Karpas-422 (cell line): ENCODE results near the gene TMEM106C. TPM values are rescaled to one million over a fixed set of nuclear protein-coding genes. Genes with fewer than 3 reads are reported as not detected.

Source experiments
- DNase-seq: peaks from one replicate; pipeline ENCODE4 v3.0.0-alpha.2; 2015
- H2AFZ ChIP-seq: fragments of 200-600 bp; sonication (generic); 2 replicates; pipeline ENCODE4 v1.6.1; 2014; ENCODE audit warnings: antibody characterized with exemption, low read length, mixed read lengths
- H3K27ac ChIP-seq: fragments of 200-600 bp; sonication (generic); 2 replicates; pipeline ENCODE4 v1.5.1; 2014; ENCODE audit warnings: mild to moderate bottlenecking, low read length, moderate library complexity
- H3K27me3 ChIP-seq: fragments of 200-600 bp; sonication (generic); 2 replicates; pipeline ENCODE4 v1.6.1; 2014; ENCODE audit warnings: low read length, mixed read lengths
- H3K36me3 ChIP-seq: fragments of 200-600 bp; sonication (generic); 2 replicates; pipeline ENCODE4 v1.6.1; 2014; ENCODE audit warnings: low read length, mixed read lengths; ENCODE audit not compliant: insufficient read depth
- H3K4me1 ChIP-seq: fragments of 200-600 bp; sonication (generic); 2 replicates; pipeline ENCODE4 v1.6.1; 2014; ENCODE audit warnings: mild to moderate bottlenecking, low read length, mixed read lengths
- H3K4me2 ChIP-seq: fragments of 200-600 bp; sonication (generic); 2 replicates; pipeline ENCODE4 v1.6.1; 2014; ENCODE audit warnings: low read length, low read depth, mild to moderate bottlenecking; ENCODE audit not compliant: poor library complexity, severe bottlenecking
- H3K4me3 ChIP-seq: fragments of 200-600 bp; sonication (generic); 2 replicates; pipeline ENCODE4 v1.5.1; 2014; ENCODE audit warnings: mild to moderate bottlenecking, antibody characterized with exemption, low read length, mixed read lengths
- H3K79me2 ChIP-seq: fragments of 200-600 bp; sonication (generic); 2 replicates; pipeline ENCODE4 v1.6.1; 2014; ENCODE audit warnings: mild to moderate bottlenecking, low read length, mixed read lengths
- H3K9ac ChIP-seq: fragments of 200-600 bp; sonication (generic); 2 replicates; pipeline ENCODE4 v1.6.0; 2014; ENCODE audit warnings: low read length
- H3K9me2 ChIP-seq: fragments of 200-600 bp; sonication (generic), shearing (Covaris generic); replicated peaks from 2 replicates; pipeline ENCODE4 v1.6.0; 2014; ENCODE audit warnings: mild to moderate bottlenecking, low read length, moderate library complexity; ENCODE audit not compliant: insufficient read depth
- H3K9me3 ChIP-seq: fragments of 300-700, 200-600 bp; sonication (generic); 2 replicates; pipeline ENCODE4 v1.6.1; 2014; ENCODE audit warnings: low read length, mixed read lengths
- H4K20me1 ChIP-seq: fragments of 200-600 bp; sonication (generic); 2 replicates; pipeline ENCODE4 v1.6.1; 2014; ENCODE audit warnings: mild to moderate bottlenecking, antibody characterized with exemption, low read length, low read depth; ENCODE audit not compliant: insufficient read depth
- total RNA-seq: library from RNA; depleted of rRNA; stranded (reverse); fragments of >200 nt; shearing (Covaris generic); gene quantifications from 2 replicates; pipeline ENCODE4 v1.2.3, GENCODE V29; 2014; ENCODE audit warnings: low replicate concordance

TMEM106C gene
- total RNA-seq, 1 experiment from 2014 or later: 127 TPM

DNA sequence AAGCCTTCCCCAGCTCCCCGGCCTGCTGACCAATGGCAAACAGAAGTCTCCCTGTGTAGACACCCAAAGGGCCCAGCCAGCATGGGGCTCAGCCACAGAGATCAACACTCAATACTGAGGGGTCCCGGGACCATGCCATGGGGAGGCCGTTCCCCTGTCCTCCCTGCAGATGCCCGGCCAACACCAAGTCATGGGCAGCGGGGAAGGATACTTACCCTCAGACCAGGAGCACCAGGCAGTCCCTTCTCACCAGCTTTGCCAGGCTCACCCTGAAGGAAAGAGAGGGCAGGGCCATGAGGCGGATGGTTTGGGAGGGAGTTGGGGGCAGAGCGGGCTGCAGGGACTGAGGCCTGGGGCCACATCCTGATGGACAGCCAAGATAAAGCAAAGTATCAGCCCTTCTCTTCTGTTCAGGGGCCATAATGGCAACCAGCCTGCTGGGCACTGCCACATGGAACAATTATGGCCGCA is 21.0 kb downstream of the TMEM106C start:
- H3K4me1 ChIP-seq: peaks cover 13% of the 10 kb centered on the region
- no peaks in the 10 kb centered on the region for H3K27me3 ChIP-seq
- H3K36me3 ChIP-seq: no peaks in the 10 kb centered on the region
- no peak overlapping the region for H2AFZ ChIP-seq
- H3K27ac ChIP-seq: no peak overlapping the region
- H3K9ac ChIP-seq: no peak overlapping the region
- no peak overlapping the region for H3K4me2 ChIP-seq
- no peak overlapping the region for H3K4me3 ChIP-seq
- H3K9me2 ChIP-seq: no peaks in the 10 kb centered on the region
- no peaks in the 10 kb centered on the region for H3K79me2 ChIP-seq
- DNase-seq: no peak
- no peaks in the 10 kb centered on the region for H3K9me3 ChIP-seq
- no peaks in the 10 kb centered on the region for H4K20me1 ChIP-seq

DNA sequence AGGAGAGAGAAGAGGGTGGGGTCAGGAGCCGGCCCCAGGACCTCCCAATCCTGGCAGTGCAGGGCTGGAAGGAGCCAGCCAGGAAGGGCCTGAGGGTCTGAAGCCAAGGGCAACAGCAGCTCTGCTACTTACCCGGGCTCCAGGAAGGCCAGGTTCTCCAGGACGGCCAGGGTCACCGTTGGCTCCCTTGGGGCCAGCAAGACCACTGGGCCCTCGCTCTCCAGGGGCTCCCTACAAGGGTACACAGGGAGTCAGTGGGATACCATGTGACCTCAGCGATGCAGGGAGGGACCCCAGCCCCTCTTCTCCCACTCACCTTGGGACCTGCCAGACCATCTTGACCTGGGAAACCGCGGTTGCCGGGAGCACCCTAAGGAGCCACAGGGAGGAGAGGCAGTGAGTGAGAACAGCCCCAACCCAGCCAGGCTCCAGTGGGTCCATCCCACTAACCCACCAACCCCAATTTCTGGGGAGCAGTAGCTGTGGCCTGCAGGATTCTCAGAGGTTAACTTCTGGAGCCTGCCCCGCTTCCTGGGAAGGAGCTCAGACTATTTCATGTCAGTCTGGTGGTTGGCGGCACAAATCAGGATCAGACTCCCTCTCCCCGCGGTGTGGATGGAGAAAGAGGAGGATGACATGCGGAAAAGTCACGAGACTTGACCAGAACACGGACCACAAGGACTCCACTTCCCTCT is 22.3 kb downstream of the TMEM106C start:
- no peak overlapping the region for H3K4me2 ChIP-seq
- no peak overlapping the region for H3K9ac ChIP-seq
- no peaks in the 10 kb centered on the region for H3K27me3 ChIP-seq
- H4K20me1 ChIP-seq: no peaks in the 10 kb centered on the region
- DNase-seq: no peak
- no peak overlapping the region for H3K27ac ChIP-seq
- no peaks in the 10 kb centered on the region for H3K9me2 ChIP-seq
- H3K9me3 ChIP-seq: no peaks in the 10 kb centered on the region
- H3K4me3 ChIP-seq: no peak overlapping the region
- peaks cover 25% of the 10 kb centered on the region for H3K4me1 ChIP-seq
- H2AFZ ChIP-seq: no peak overlapping the region
- no peaks in the 10 kb centered on the region for H3K79me2 ChIP-seq
- H3K36me3 ChIP-seq: no peaks in the 10 kb centered on the region

DNA sequence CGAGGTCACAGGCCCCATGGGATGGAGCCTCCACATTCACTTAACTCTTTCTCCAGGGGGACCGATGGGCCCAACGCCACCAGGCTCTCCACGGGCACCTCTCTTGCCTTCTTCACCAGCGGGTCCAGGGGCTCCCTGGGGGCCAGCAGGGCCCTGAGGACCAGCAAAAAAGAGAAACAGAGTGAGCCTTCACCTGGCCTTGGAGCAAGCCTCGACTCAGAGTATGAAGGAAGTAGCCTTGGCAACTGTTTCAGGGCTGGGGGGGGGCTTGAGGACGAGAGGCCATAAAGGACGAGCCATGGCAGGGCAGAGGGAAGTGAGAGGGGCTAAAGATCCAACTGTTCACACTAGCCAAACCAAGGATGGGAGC is 22.9 kb downstream of the TMEM106C start:
- H3K27me3 ChIP-seq: no peaks in the 10 kb centered on the region
- H3K9me2 ChIP-seq: no peaks in the 10 kb centered on the region
- H3K4me3 ChIP-seq: no peak overlapping the region
- H3K79me2 ChIP-seq: no peaks in the 10 kb centered on the region
- no peak overlapping the region for H2AFZ ChIP-seq
- no peak overlapping the region for H3K9ac ChIP-seq
- no peaks in the 10 kb centered on the region for H4K20me1 ChIP-seq
- no peaks in the 10 kb centered on the region for H3K9me3 ChIP-seq
- no peak overlapping the region for H3K4me2 ChIP-seq
- DNase-seq: no peak
- H3K27ac ChIP-seq: no peak overlapping the region
- H3K36me3 ChIP-seq: no peaks in the 10 kb centered on the region
- peaks cover 26% of the 10 kb centered on the region for H3K4me1 ChIP-seq

DNA sequence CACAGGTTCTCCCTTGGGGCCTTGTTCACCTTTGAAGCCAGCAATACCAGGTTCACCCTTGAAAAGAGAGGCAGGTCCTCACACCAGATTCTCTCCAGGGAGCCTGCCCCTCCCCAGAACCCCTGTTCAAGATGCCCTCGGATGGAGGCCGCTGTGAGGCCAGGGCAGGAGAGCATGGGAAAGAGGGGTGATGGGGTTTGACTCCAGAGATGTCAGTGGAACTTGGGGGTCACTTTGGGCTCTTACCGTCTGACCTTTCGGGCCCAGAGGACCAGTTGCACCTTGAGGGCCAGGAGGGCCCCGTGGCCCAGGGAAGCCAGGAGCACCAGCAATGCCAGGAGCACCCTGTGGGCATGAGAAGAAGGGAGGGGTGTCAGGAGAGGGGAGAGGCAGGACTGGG is 23.4 kb downstream of the TMEM106C start:
- peaks cover 26% of the 10 kb centered on the region for H3K4me1 ChIP-seq
- no peaks in the 10 kb centered on the region for H3K9me3 ChIP-seq
- H2AFZ ChIP-seq: no peak overlapping the region
- H3K4me3 ChIP-seq: no peak overlapping the region
- no peaks in the 10 kb centered on the region for H3K79me2 ChIP-seq
- no peaks in the 10 kb centered on the region for H3K27me3 ChIP-seq
- DNase-seq: no peak
- H4K20me1 ChIP-seq: no peaks in the 10 kb centered on the region
- H3K9me2 ChIP-seq: no peaks in the 10 kb centered on the region
- H3K4me2 ChIP-seq: no peak overlapping the region
- no peaks in the 10 kb centered on the region for H3K36me3 ChIP-seq
- H3K27ac ChIP-seq: no peak overlapping the region
- H3K9ac ChIP-seq: no peak overlapping the region

DNA sequence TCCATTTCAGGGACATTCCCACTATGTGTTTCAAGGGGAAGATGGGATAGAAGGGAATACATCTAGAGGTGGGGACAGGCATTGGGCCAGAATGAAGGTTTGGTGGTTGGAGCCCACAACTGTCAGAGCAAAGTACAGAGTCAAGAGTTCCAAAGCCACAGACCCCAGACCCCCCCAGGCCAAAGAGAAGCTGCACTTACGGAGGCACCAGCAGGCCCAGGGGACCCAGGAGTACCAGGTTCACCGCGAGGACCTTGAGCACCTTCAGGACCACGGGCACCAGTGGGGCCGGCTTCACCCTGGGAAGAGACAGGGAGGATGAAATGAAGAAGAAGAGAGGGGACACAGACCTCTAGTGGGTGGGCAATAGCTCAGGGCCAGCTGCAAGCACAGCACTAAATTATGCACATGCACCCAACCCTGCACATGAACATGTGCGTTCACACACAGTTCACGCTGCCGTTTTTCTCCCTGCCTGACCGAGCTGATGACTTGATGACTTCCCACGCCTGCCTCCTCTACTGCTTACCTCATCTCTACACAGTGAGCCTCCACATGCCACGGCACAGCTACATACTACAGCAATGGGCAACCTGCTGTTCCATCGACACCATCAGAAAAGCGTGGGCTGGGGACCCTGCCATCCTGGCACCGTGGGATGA is 24.1 kb downstream of the TMEM106C start:
- no peak overlapping the region for H3K27ac ChIP-seq
- no peak overlapping the region for H2AFZ ChIP-seq
- H3K4me2 ChIP-seq: no peak overlapping the region
- H3K4me1 ChIP-seq: peaks cover 26% of the 10 kb centered on the region
- no peaks in the 10 kb centered on the region for H3K9me2 ChIP-seq
- H3K27me3 ChIP-seq: no peaks in the 10 kb centered on the region
- H3K9ac ChIP-seq: no peak overlapping the region
- no peaks in the 10 kb centered on the region for H3K79me2 ChIP-seq
- H3K36me3 ChIP-seq: no peaks in the 10 kb centered on the region
- H3K4me3 ChIP-seq: no peak overlapping the region
- no peak for DNase-seq
- H4K20me1 ChIP-seq: no peaks in the 10 kb centered on the region
- H3K9me3 ChIP-seq: no peaks in the 10 kb centered on the region

DNA sequence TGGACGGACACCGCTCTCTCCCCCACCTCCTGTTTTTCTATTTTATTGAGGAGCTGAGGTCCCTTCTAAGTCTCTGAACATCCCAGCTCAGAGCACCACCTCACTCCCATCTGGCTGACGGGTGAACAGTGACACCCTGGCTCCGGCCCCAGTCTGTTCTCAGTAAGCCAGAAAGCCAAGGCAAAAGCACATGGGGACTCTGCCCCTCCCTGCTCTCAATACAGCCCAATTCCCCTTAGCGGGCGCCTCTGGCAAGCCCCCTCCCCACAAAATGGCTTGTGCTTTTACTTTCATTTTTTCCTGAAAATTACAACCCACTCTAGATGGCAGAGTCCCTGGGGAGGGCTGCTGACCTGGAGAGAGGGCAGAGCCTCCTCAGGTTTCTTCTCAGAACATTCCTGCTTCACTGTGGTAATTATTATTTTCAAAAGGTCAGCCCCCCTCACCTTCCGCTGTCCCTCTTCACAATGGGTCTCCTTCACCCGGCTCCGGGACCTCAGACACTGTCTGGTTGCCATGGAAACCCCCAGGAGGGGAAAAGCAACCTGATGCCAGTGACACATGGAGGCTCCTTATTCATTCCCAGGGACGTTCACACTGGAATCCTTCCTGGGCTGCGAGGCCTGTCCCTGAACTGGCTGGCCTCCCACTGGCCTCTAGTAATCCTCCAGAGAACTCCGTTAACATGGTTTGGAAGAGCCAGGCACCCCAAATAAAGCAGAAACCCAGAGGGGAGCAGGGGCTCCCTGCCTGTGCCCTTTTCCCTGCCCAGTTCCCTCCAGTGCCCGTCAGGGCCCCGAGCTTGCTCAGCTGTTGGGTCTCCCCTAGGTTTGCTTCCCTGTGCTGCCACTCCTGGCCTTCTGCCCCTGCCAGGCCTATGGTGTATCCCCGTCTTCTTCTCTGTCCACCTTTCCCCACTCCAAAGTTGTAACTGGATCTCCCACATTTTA is 25.0 kb downstream of the TMEM106C start:
- Histone ChIP-seq H2AFZ (no peak overlapping the region), H3K36me3 (no peaks in the 10 kb centered on the region), H3K9ac (no peak overlapping the region), H4K20me1 (no peaks in the 10 kb centered on the region), H3K79me2 (no peaks in the 10 kb centered on the region), H3K9me3 (no peaks in the 10 kb centered on the region), H3K27me3 (no peaks in the 10 kb centered on the region), H3K27ac (no peak overlapping the region), H3K4me1 (peaks cover 22% of the 10 kb centered on the region), H3K9me2 (no peaks in the 10 kb centered on the region), H3K4me3 (no peak overlapping the region), H3K4me2 (no peak overlapping the region)
- DNase-seq: no peak

DNA sequence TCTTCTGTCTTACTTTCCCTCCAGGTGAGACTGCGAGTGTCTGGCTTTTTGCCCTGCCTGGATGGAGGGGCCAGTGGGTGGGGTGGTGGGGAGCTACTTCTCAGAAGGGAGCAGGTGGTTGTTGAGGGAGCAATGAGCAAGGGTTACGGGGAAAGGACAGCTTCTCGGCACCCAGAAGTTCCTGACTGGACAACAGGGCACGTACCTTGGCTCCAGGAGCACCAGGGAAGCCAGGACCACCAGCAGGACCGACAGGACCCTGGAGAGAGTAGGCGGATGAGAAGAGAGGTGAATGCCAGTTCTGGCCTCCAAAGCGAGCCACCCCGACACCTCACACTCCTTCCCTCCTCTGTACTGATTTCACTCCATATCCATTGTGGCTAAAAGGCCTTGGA is 25.6 kb downstream of the TMEM106C start:
- DNase-seq: no peak
- H2AFZ ChIP-seq: no peak overlapping the region

DNA sequence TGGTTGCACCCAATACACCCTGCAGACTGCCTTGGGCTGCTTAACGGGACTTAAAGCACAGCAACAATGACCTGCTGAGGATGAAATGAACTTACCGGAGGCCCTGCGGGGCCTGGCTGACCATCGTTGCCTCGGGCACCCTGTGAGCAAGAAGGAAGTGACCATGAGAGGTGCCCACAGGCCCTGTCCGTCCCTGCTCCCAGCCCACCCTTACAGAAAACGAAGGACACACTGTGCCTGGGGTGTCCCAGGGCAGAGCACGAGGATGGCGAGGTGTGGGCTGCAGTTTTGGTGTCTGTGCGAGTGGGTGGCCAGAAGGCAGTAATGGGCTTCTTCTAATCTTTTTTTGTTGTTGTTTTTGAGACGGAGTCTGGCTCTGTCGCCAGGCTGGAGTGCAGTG is 26.3 kb downstream of the TMEM106C start:
- H3K9me3 ChIP-seq: no peaks in the 10 kb centered on the region
- DNase-seq: no peak
- no peaks in the 10 kb centered on the region for H3K27me3 ChIP-seq
- H3K9ac ChIP-seq: no peak overlapping the region
- H3K79me2 ChIP-seq: no peaks in the 10 kb centered on the region
- no peaks in the 10 kb centered on the region for H3K36me3 ChIP-seq
- H2AFZ ChIP-seq: no peak overlapping the region
- H4K20me1 ChIP-seq: no peaks in the 10 kb centered on the region
- no peak overlapping the region for H3K27ac ChIP-seq
- peaks cover 15% of the 10 kb centered on the region for H3K4me1 ChIP-seq
- H3K4me2 ChIP-seq: no peak overlapping the region
- H3K9me2 ChIP-seq: no peaks in the 10 kb centered on the region
- H3K4me3 ChIP-seq: no peak overlapping the region

More for the DNA sequence above, 25.6 kb downstream of the TMEM106C start:
- H3K27ac ChIP-seq: no peak overlapping the region
- H3K9me2 ChIP-seq: no peaks in the 10 kb centered on the region
- no peak overlapping the region for H3K9ac ChIP-seq
- H3K27me3 ChIP-seq: no peaks in the 10 kb centered on the region
- H4K20me1 ChIP-seq: no peaks in the 10 kb centered on the region
- H3K9me3 ChIP-seq: no peaks in the 10 kb centered on the region
- H3K79me2 ChIP-seq: no peaks in the 10 kb centered on the region
- no peaks in the 10 kb centered on the region for H3K36me3 ChIP-seq
- H3K4me3 ChIP-seq: no peak overlapping the region
- H3K4me1 ChIP-seq: peaks cover 16% of the 10 kb centered on the region
- H3K4me2 ChIP-seq: no peak overlapping the region
